Measurements from ENCODE around the gene USP47. TPM values are rescaled to one million over a fixed set of nuclear protein-coding genes. Genes with fewer than 3 reads are reported as not detected.

The USP47 gene
- total RNA-seq, 1 donor from 2014 or later, result 46.1 TPM

DNA sequence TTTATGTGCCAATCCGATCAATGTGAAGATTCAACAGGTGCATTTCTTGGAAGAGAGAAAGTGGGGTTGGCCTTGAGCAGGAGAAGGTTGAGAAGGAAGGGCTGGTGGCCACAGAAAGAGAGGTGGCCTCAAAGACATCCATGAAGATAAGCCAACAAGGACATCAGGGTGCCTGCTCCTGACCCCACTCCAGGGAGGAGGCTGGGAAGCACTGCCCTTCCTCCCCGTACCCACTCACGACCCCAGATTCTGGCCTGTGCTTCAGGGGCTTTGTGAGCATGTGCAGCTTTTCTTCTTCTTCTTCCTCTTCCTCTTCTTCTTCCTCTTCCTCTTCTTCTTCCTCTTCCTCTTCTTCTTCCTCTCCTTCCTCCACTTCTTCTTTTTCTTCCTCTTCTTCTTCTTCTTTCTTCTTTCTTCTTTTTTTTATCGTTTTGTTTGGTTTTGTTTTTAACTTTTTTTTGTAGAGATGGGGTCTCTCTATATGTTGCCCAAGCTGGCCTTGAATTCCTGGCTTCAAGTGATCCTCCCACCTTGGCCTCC lies 136.4 kb downstream of the USP47 start:
- Mint-ChIP-seq H3K36me3 (ENCODE audit: unreplicated experiment) (peaks cover 12% of the 10 kb centered on the region), H3K27ac (ENCODE audit: unreplicated experiment) (peak overlapping the region; percentile 98), H3K4me1 (ENCODE audit: unreplicated experiment) (peaks cover 97% of the 10 kb centered on the region)

DNA sequence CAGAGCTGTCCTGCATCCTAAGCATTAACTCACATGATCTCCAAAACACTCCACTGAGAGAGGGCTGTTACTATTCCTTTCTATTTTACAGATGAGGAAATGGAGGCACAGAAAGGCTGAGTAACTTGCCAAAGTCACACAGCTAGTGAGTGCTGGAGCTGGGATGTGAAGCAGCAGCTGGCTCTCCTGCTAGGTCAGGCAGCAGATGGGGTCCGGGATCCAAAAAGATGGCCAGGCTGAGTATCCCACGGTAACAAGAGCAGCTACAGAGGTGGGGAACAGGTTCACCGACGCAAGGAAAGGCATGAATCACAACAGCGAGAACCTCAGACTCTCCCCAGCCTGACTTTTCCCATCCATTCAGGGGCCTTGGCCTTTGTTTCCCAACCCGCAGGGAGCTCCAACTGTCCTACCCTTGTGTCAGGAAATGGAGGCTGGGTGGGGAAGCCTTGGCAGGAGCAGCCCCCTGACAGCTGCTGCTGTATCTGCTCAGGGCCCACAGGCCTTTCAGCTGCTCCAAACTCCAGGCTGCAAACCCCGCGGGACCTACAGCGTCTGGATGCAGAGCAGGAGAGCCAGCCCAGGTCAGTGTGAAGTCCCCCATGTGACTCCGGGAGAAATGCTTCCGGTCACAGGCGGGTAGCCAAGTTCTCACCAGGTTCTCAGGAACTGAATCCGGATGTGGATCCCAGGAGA lies 137.2 kb downstream of the USP47 start:
- H3K27me3 Mint-ChIP-seq (ENCODE audit: unreplicated experiment), result no peaks in the 10 kb centered on the region
- H3K27ac Mint-ChIP-seq (ENCODE audit: unreplicated experiment), result peak overlapping the region; percentile 98
- peak; percentile 89 for DNase-seq (ENCODE audit: extremely low spot score, unreplicated experiment)
- H3K36me3 Mint-ChIP-seq (ENCODE audit: unreplicated experiment), result peaks cover 12% of the 10 kb centered on the region
- TF ChIP-seq, protein P1, sequence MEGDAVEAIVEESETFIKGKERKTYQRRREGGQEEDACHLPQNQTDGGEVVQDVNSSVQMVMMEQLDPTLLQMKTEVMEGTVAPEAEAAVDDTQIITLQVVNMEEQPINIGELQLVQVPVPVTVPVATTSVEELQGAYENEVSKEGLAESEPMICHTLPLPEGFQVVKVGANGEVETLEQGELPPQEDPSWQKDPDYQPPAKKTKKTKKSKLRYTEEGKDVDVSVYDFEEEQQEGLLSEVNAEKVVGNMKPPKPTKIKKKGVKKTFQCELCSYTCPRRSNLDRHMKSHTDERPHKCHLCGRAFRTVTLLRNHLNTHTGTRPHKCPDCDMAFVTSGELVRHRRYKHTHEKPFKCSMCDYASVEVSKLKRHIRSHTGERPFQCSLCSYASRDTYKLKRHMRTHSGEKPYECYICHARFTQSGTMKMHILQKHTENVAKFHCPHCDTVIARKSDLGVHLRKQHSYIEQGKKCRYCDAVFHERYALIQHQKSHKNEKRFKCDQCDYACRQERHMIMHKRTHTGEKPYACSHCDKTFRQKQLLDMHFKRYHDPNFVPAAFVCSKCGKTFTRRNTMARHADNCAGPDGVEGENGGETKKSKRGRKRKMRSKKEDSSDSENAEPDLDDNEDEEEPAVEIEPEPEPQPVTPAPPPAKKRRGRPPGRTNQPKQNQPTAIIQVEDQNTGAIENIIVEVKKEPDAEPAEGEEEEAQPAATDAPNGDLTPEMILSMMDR (IDR thresholded peaks at IDR 0.05), result no peak
- no peaks in the 10 kb centered on the region for H3K9me3 Mint-ChIP-seq (ENCODE audit: unreplicated experiment)
- no peak overlapping the region for H3K4me3 Mint-ChIP-seq (ENCODE audit: unreplicated experiment)
- H3K4me1 Mint-ChIP-seq (ENCODE audit: unreplicated experiment), result peaks cover 97% of the 10 kb centered on the region

More for the DNA sequence above, 136.4 kb downstream of the USP47 start:
- Mint-ChIP-seq H3K27me3 (ENCODE audit: unreplicated experiment) (no peaks in the 10 kb centered on the region), H3K4me3 (ENCODE audit: unreplicated experiment) (no peak overlapping the region), H3K9me3 (ENCODE audit: unreplicated experiment) (no peaks in the 10 kb centered on the region)
- DNase-seq (ENCODE audit: extremely low spot score, unreplicated experiment), result peak; percentile 65
- TF ChIP-seq, protein P1 (IDR thresholded peaks at IDR 0.05), result no peak

DNA sequence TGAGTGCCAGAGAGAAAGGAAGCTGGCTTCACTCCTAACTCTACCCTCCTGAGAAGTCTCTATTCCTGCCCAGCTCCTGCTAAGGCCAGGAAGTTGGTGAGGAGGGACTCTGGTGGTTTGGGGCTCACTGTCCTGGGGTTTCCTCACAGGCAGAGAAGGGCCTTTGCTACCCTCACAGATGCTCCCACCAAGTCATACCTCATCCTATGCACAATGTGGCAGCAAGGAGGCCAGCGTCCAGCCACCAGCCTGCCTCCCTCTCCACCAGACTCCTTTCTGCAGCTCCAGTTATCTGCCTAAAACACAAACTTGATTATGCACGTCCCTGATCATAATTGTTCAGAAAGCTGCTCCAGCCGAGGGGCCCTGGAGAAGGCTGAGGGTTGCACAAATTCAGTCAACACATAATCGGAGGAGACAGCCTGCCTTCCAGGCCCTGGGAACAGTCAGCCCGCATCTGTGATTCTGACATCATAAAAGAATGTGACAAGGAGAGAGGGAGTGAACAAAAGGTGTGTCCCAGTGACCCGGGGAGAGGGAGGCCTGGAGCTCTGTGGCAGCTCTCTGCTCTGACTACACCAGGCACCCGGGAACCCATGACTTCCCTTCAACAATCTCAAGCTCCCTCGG lies 137.8 kb downstream of the USP47 start:
- Mint-ChIP-seq H3K4me1 (ENCODE audit: unreplicated experiment) (peaks cover 97% of the 10 kb centered on the region), H3K27ac (ENCODE audit: unreplicated experiment) (peak overlapping the region; percentile 98), H3K27me3 (ENCODE audit: unreplicated experiment) (no peaks in the 10 kb centered on the region), H3K9me3 (ENCODE audit: unreplicated experiment) (no peaks in the 10 kb centered on the region), H3K36me3 (ENCODE audit: unreplicated experiment) (peaks cover 12% of the 10 kb centered on the region), H3K4me3 (ENCODE audit: unreplicated experiment) (no peak overlapping the region)
- TF ChIP-seq, protein P1 (IDR thresholded peaks at IDR 0.05), result no peak
- DNase-seq (ENCODE audit: extremely low spot score, unreplicated experiment), result peak; percentile 83

DNA sequence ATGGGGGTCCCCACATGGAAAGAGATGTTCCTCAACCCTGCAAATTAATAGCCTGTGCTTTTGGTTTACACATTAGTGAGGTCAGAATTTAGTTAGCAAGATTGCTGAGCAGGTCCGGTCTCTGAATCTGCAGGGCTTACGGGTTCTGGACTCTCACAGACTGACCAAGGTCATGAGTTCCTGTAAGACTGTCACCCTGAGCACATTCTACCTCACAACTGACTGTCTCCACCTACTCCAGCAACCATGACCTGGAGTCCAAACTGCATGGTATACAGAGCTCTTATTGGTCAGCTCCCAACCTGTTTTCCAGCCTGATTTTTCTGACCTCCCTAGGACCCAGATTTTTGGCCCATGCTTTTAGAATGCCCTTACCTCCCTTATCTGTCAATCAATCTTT lies 138.4 kb downstream of the USP47 start:
- H3K27me3 Mint-ChIP-seq (ENCODE audit: unreplicated experiment), result no peaks in the 10 kb centered on the region
- no peak overlapping the region for H3K4me3 Mint-ChIP-seq (ENCODE audit: unreplicated experiment)
- peaks cover 97% of the 10 kb centered on the region for H3K4me1 Mint-ChIP-seq (ENCODE audit: unreplicated experiment)
- TF ChIP-seq, protein P1 (IDR thresholded peaks at IDR 0.05), result no peak
- no peak for DNase-seq (ENCODE audit: extremely low spot score, unreplicated experiment)
- H3K27ac Mint-ChIP-seq (ENCODE audit: unreplicated experiment), result peak overlapping the region; percentile 98
- peaks cover 12% of the 10 kb centered on the region for H3K36me3 Mint-ChIP-seq (ENCODE audit: unreplicated experiment)
- no peaks in the 10 kb centered on the region for H3K9me3 Mint-ChIP-seq (ENCODE audit: unreplicated experiment)

DNA sequence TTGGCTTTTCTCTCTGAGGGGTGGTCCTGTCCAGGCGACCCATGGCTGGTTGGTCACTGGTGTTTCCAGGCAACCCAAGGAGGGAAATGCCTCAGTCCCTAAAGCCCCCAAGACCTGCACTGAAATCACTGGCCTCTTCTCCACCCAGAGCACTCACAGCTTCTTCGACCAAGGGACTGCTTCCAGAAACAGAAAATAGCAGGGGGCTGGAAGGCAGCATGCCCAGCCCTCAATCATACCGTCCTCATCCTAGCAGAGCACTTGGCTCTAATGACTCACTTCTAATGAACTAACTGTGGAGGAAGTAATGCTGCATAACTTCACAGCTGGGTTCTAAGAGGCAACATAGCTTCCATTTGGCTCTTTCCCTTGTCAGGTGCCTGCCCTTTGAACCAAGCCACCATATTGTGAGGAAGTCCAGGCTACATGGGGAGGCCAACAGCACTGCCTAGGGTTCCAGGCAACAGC lies 139.1 kb downstream of the USP47 start:
- peaks cover 97% of the 10 kb centered on the region for H3K4me1 Mint-ChIP-seq (ENCODE audit: unreplicated experiment)
- H3K27me3 Mint-ChIP-seq (ENCODE audit: unreplicated experiment), result no peaks in the 10 kb centered on the region
- peak overlapping the region; percentile 98 for H3K27ac Mint-ChIP-seq (ENCODE audit: unreplicated experiment)
- no peak for DNase-seq (ENCODE audit: extremely low spot score, unreplicated experiment)
- TF ChIP-seq, protein P1 (IDR thresholded peaks at IDR 0.05), result no peak
- H3K4me3 Mint-ChIP-seq (ENCODE audit: unreplicated experiment), result no peak overlapping the region
- H3K36me3 Mint-ChIP-seq (ENCODE audit: unreplicated experiment), result peaks cover 12% of the 10 kb centered on the region
- no peaks in the 10 kb centered on the region for H3K9me3 Mint-ChIP-seq (ENCODE audit: unreplicated experiment)
